DOHH2 (cell line): ENCODE measurements around the gene TRMT1.

Experiments
- CTCF ChIP-seq: fragments of 200-600 bp; sonication (generic); IDR thresholded peaks from one replicate; pipeline ENCODE4 v1.5.1; 2014; ENCODE audit warnings: antibody characterized with exemption, mild to moderate bottlenecking, low read depth, low read length; ENCODE audit not compliant: poor library complexity, severe bottlenecking
- EZH2phosphoT487 ChIP-seq: fragments of 200-600 bp; sonication (generic); IDR thresholded peaks from 2 replicates; pipeline ENCODE4 v1.6.1; 2017; ENCODE audit warnings: borderline replicate concordance, mild to moderate bottlenecking, antibody characterized with exemption, low read length, moderate library complexity, mixed read lengths

GRCh38 chr19:13100841-13101589 is 15.5 kb downstream of the TRMT1 start:
- peak; percentile 92 for TF ChIP-seq CTCF
- no peak for TF ChIP-seq EZH2phosphoT487
